Esophagus squamous epithelium (tissue), 4 donors: ENCODE results near the gene INSYN2A.

ENCODE experiments used
- POLR2A ChIP-seq, 4 donors: fragments of 450-650 bp; IDR thresholded peaks; one replicate each; pipeline ENCODE4 v1.6.1; 2017; ENCODE audit warnings: antibody characterized with exemption in 4 of 4, mild to moderate bottlenecking in 4 of 4, moderate library complexity in 3 of 4
- TF ChIP-seq, protein P1 (sequence below), 6 experiments: fragments of 450-650 bp in 4 of 6; fragments of 200-600 bp in 2 of 6; sonication (generic) in 2 of 6; IDR thresholded peaks; one replicate each; pipeline ENCODE4 v1.5.1; 2016 to 2019; ENCODE audit warnings: antibody characterized with exemption in 6 of 6, mild to moderate bottlenecking in 4 of 6, moderate library complexity in 4 of 6

GRCh38 chr10:127242914-127243313, 46.5 kb upstream of the INSYN2A start:
- TF ChIP-seq, protein P1, sequence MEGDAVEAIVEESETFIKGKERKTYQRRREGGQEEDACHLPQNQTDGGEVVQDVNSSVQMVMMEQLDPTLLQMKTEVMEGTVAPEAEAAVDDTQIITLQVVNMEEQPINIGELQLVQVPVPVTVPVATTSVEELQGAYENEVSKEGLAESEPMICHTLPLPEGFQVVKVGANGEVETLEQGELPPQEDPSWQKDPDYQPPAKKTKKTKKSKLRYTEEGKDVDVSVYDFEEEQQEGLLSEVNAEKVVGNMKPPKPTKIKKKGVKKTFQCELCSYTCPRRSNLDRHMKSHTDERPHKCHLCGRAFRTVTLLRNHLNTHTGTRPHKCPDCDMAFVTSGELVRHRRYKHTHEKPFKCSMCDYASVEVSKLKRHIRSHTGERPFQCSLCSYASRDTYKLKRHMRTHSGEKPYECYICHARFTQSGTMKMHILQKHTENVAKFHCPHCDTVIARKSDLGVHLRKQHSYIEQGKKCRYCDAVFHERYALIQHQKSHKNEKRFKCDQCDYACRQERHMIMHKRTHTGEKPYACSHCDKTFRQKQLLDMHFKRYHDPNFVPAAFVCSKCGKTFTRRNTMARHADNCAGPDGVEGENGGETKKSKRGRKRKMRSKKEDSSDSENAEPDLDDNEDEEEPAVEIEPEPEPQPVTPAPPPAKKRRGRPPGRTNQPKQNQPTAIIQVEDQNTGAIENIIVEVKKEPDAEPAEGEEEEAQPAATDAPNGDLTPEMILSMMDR (IDR thresholded peaks at IDR 0.05): no peak
- no peak for TF ChIP-seq POLR2A (IDR thresholded peaks at IDR 0.05)
